ENCODE data around the gene CHD2.

The CHD2 gene

GRCh38 chr15:92930054-92930621 lies 30.0 kb downstream of the CHD2 start:
- TF ChIP-seq CTCF (IDR thresholded peaks at IDR 0.05) = no peak
- Histone ChIP-seq H3K4me3 (no peak overlapping the region), H3K27ac (no peak overlapping the region)
- DNase-seq (ENCODE audit: low spot score) = no peak

GRCh38 chr15:92930776-92931175 lies 30.7 kb downstream of the CHD2 start:
- TF ChIP-seq CTCF (IDR thresholded peaks at IDR 0.05) = no peak
- DNase-seq (ENCODE audit: low spot score) = no peak
- Histone ChIP-seq H3K4me3 (no peak overlapping the region), H3K27ac (no peak overlapping the region)

GRCh38 chr15:92932946-92933649 lies 33.0 kb downstream of the CHD2 start:
- Histone ChIP-seq H3K27ac (no peak overlapping the region), H3K4me3 (no peak overlapping the region)
- no peak for DNase-seq (ENCODE audit: low spot score)
- TF ChIP-seq CTCF (IDR thresholded peaks at IDR 0.05) = no peak

- no peak for TF ChIP-seq CTCF (IDR thresholded peaks at IDR 0.05)
- H3K27ac ChIP-seq = no peak overlapping the region
- no peak overlapping the region for H3K4me3 ChIP-seq
- DNase-seq (ENCODE audit: low spot score) = no peak
These were observed 33.7 kb downstream of the CHD2 start for GRCh38 chr15:92933831-92934230.

- Histone ChIP-seq H3K27ac (no peak overlapping the region), H3K4me3 (no peak overlapping the region)
- no peak for TF ChIP-seq CTCF (IDR thresholded peaks at IDR 0.05)
- DNase-seq (ENCODE audit: low spot score) = no peak
These were observed 34.6 kb downstream of the CHD2 start for GRCh38 chr15:92934716-92935115.

GRCh38 chr15:92936138-92936537 lies 36.0 kb downstream of the CHD2 start:
- no peak overlapping the region for H3K27ac ChIP-seq

More at GRCh38 chr15:92936138-92936537, 36.0 kb downstream of the CHD2 start:
- no peak for DNase-seq (ENCODE audit: low spot score)
- TF ChIP-seq CTCF (IDR thresholded peaks at IDR 0.05) = no peak
- no peak overlapping the region for H3K4me3 ChIP-seq
